ENCODE data around the gene ATP7B.
A peak's percentile ranks its signal among the peaks of the same experiment; 100 is the strongest.

Gene ATP7B

DNA sequence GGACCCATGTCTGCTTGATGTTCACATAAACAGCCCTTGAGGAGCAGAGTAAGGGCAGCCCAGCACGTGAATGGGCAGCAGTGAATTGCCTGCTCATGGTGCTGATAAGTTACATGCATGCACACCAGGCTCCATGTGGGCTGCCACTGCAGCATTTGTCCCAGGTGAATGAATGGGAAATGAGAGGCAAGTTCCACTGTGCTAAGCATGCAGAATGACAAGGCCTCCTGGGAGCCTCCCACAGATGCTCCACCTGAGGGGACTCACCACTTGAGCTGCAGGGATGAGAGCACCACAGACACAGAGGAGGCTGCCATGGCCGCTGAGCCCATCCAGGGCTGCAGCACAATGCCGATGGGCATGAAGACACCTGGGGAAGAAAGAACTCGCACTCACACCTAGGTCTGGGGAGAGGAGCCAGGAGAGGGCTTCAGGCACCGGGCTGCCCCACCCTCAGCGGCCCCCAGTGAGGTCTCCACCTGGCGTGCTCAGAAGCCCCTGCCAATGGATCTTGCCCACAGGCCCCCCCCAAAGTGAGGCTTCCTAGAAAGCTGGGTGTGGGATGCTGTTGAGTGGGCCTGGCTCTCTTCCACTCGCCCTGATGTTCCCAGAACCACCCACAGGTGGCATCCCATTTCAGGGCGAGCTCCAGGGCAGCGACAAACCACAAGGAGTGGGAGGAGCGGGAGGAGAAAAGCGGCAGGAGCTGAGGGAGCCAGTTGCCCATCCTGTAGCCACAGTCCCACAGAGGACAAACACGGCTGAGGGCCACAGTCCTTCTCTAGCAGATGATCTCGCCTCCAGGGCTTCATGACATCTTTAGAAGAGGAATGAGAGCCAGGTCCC lies 75.7 kb downstream of the ATP7B start:
- TF ChIP-seq, protein P1, sequence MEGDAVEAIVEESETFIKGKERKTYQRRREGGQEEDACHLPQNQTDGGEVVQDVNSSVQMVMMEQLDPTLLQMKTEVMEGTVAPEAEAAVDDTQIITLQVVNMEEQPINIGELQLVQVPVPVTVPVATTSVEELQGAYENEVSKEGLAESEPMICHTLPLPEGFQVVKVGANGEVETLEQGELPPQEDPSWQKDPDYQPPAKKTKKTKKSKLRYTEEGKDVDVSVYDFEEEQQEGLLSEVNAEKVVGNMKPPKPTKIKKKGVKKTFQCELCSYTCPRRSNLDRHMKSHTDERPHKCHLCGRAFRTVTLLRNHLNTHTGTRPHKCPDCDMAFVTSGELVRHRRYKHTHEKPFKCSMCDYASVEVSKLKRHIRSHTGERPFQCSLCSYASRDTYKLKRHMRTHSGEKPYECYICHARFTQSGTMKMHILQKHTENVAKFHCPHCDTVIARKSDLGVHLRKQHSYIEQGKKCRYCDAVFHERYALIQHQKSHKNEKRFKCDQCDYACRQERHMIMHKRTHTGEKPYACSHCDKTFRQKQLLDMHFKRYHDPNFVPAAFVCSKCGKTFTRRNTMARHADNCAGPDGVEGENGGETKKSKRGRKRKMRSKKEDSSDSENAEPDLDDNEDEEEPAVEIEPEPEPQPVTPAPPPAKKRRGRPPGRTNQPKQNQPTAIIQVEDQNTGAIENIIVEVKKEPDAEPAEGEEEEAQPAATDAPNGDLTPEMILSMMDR (IDR thresholded peaks at IDR 0.05) = peak; percentile 50
- TF ChIP-seq ZFX (IDR thresholded peaks at IDR 0.05; ENCODE audit: borderline replicate concordance) = no peak
- H3K27ac ChIP-seq = no peak overlapping the region

GRCh38 chr13:51934461-51935087 lies 76.7 kb downstream of the ATP7B start:
- no peak overlapping the region for H3K27ac ChIP-seq
- TF ChIP-seq ZFX (IDR thresholded peaks at IDR 0.05; ENCODE audit: borderline replicate concordance) = no peak
- TF ChIP-seq, protein P1 (IDR thresholded peaks at IDR 0.05) = no peak

GRCh38 chr13:51933466-51934058 lies 77.7 kb downstream of the ATP7B start:
- no peak overlapping the region for H3K27ac ChIP-seq
- TF ChIP-seq ZFX (IDR thresholded peaks at IDR 0.05; ENCODE audit: borderline replicate concordance) = no peak
- TF ChIP-seq, protein P1 (IDR thresholded peaks at IDR 0.05) = no peak

DNA sequence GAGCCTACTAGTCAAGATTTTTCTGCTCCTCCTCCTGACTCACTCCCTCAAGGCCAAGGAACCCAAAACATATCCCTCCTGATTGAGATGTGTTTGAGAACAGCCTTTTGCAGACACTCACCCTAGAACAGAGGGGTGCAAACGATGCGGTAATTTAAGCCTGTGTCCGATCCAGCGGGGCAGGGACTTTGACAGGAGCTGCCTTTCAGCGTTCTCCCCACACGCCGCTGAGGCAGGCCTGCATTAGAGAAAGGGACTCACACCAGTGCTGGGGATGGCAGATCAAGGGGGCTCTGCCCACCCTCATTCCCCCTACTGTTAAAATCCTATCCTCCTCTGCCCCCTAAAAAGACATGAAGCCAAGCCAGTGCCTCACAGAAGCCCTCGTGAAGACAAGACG lies 79.0 kb downstream of the ATP7B start:
- TF ChIP-seq, protein P1 (IDR thresholded peaks at IDR 0.05) = no peak
- no peak for TF ChIP-seq ZFX (IDR thresholded peaks at IDR 0.05; ENCODE audit: borderline replicate concordance)
- no peak overlapping the region for H3K27ac ChIP-seq

- no peak overlapping the region for H3K27ac ChIP-seq
- TF ChIP-seq ZFX (IDR thresholded peaks at IDR 0.05; ENCODE audit: borderline replicate concordance) = no peak
- TF ChIP-seq, protein P1 (IDR thresholded peaks at IDR 0.05) = no peak
Observed at GRCh38 chr13:51931606-51932005, 79.6 kb downstream of the ATP7B start.

GRCh38 chr13:51929699-51930098 lies 81.6 kb downstream of the ATP7B start:
- no peak overlapping the region for H3K27ac ChIP-seq
- TF ChIP-seq ZFX (IDR thresholded peaks at IDR 0.05; ENCODE audit: borderline replicate concordance) = no peak
- TF ChIP-seq, protein P1 (IDR thresholded peaks at IDR 0.05) = no peak

- no peak for TF ChIP-seq ZFX (IDR thresholded peaks at IDR 0.05; ENCODE audit: borderline replicate concordance)
- TF ChIP-seq, protein P1 (IDR thresholded peaks at IDR 0.05) = no peak
- H3K27ac ChIP-seq = no peak overlapping the region
Observed at GRCh38 chr13:51928231-51928630, 83.0 kb downstream of the ATP7B start.
